ENCODE data around the gene CHST15. TPM values are rescaled to one million over a fixed set of nuclear protein-coding genes. Genes with fewer than 3 reads are reported as not detected.

The CHST15 gene
- total and polyA plus RNA-seq, 11 donors = 0.88 to 27.1 (median 4.1) TPM

DNA sequence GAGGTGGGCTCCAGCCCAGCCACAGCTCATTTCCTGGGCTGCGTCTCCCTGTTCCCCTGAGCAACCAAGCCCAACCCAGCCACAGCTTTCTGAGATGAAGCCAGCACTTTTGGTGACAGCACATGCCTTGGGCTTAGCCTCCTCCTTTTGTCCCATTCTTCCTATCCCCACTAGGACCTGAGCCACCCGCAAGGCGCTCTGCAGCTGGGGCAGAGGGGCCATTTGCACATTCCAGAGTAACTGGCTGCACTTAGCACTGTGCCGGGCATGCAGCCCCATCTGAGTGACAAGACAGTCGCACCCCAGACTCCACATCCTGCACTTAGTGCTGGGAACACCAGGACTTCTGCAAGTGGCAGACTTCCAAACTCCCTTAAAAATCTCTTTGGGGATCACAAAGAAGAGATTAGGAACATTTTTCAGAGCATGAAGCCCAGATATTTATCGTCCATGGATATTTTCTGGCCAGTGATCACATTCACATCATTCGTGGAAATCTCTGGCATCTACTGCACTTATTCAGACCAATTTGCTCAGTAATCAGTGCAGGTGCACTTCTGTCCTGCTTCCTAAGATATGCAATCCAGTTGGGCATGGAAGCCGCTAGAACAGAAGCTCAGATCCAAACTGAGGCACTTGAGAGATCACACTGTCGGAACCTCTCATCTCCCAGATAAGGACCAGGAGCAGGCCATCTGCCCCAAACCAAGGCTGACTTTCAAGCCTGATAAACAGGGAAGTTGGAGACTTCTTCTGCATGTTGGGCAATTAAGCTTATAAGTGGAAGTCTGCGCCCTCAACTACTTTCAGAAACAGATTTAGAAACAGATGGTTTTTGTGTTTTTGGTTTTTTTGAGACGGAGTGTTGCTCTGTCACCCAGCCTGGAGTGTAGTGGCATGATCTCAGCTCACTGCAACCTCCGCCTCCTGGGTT is 26.4 kb downstream of the CHST15 start:
- DNase-seq (no peak), ATAC-seq (peak in 2 of 4 donors; percentile 33 to 40)
- Histone ChIP-seq H3K36me3 (no peaks in the 10 kb centered on the region), H3K9me3 (no peaks in the 10 kb centered on the region), H3K27me3 (peaks cover 0 to 20% (median 0%) of the 10 kb centered on the region in 9 donors), H3K4me3 (no peak overlapping the region), H3K4me1 (peaks cover 0 to 66% (median 5%) of the 10 kb centered on the region in 12 donors), H3K27ac (peak overlapping the region in 2 of 12 donors; percentile 1 to 66)
- intact Hi-C loops (cut with DNase I) = no loop called here
- WGBS, 4 donors = 45 to 54% (median 51%) methylated on average over 11 to 12 of the region's 12 CpGs
- TF ChIP-seq CTCF (IDR thresholded peaks at IDR 0.05) = no peak
- no peak for TF ChIP-seq POLR2A (IDR thresholded peaks at IDR 0.05)

GRCh38 chr10:124066126-124066700 is 27.2 kb downstream of the CHST15 start:
- DNase-seq = no peak
- TF ChIP-seq CTCF (IDR thresholded peaks at IDR 0.05) (no peak), POLR2A (IDR thresholded peaks at IDR 0.05) (no peak)
- peaks cover 0 to 62% (median 5%) of the 10 kb centered on the region in 12 donors for H3K4me1 ChIP-seq
- WGBS, 4 donors = 46 to 58% (median 52%) methylated on average over 12 of the region's 12 CpGs
- ATAC-seq = no peak
- intact Hi-C loops (cut with DNase I) = no loop called here
- H3K27me3 ChIP-seq = peaks cover 0 to 15% (median 0%) of the 10 kb centered on the region in 9 donors
- no peak overlapping the region for H3K27ac ChIP-seq
- no peaks in the 10 kb centered on the region for H3K36me3 ChIP-seq
- no peak overlapping the region for H3K4me3 ChIP-seq
- no peaks in the 10 kb centered on the region for H3K9me3 ChIP-seq

DNA sequence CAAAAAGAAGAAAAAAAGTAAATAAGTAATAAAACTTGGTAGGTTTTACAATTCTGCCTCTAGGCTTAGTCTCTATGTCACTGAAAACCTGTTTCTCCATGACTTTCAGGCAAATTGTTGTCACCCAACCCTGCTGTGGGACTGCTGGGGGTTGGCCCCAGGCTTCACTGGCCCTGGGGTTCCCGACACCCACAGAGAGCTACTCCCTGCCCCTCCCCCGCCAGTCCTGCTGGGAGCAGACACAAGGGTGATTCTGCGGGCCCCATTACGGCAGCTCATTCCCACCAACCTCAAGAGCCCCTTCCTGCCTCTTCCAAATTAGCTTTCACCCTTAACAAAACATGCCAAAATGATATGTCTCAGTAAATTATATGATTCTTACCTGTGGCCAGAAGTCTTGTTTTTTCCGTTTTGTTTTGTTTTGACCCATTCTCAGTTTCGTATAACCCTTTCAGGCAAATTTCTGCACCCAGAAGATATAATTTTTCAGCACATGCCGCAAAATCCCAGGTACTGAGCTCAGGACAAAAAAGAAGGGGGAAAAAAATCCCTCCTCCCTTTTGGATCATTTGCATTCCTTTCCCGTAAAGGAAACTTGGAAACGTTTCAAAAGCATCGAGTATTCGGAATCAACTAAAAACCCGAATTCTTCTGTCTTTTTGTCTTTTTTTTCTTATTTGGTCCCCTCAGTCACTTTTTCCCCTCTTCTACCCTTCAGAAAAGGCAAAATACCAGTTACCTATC is 27.8 kb downstream of the CHST15 start:
- TF ChIP-seq POLR2A (IDR thresholded peaks at IDR 0.05) (no peak), CTCF (IDR thresholded peaks at IDR 0.05) (no peak)
- DNase-seq (no peak), ATAC-seq (no peak)
- Histone ChIP-seq H3K27me3 (peaks cover 0 to 15% (median 0%) of the 10 kb centered on the region in 9 donors), H3K4me3 (no peak overlapping the region), H3K27ac (no peak overlapping the region), H3K9me3 (no peaks in the 10 kb centered on the region), H3K36me3 (no peaks in the 10 kb centered on the region), H3K4me1 (peaks cover 0 to 62% (median 5%) of the 10 kb centered on the region in 12 donors)
- intact Hi-C loops (cut with DNase I) = no loop called here
- WGBS, 4 donors = 59 to 70% (median 63%) methylated on average over 12 of the region's 12 CpGs
